Aortic smooth muscle cell (primary cell): ENCODE data around the gene ATP8B3. TPM values are rescaled to one million over a fixed set of nuclear protein-coding genes. Genes with fewer than 3 reads are reported as not detected.

Experiments used
- total RNA-seq: library from RNA; depleted of rRNA; stranded (reverse); fragments of >200 nt; gene quantifications from 2 replicates; pipeline ENCODE4 v1.2.3, GENCODE V29; 2014

The ATP8B3 gene, protein sequence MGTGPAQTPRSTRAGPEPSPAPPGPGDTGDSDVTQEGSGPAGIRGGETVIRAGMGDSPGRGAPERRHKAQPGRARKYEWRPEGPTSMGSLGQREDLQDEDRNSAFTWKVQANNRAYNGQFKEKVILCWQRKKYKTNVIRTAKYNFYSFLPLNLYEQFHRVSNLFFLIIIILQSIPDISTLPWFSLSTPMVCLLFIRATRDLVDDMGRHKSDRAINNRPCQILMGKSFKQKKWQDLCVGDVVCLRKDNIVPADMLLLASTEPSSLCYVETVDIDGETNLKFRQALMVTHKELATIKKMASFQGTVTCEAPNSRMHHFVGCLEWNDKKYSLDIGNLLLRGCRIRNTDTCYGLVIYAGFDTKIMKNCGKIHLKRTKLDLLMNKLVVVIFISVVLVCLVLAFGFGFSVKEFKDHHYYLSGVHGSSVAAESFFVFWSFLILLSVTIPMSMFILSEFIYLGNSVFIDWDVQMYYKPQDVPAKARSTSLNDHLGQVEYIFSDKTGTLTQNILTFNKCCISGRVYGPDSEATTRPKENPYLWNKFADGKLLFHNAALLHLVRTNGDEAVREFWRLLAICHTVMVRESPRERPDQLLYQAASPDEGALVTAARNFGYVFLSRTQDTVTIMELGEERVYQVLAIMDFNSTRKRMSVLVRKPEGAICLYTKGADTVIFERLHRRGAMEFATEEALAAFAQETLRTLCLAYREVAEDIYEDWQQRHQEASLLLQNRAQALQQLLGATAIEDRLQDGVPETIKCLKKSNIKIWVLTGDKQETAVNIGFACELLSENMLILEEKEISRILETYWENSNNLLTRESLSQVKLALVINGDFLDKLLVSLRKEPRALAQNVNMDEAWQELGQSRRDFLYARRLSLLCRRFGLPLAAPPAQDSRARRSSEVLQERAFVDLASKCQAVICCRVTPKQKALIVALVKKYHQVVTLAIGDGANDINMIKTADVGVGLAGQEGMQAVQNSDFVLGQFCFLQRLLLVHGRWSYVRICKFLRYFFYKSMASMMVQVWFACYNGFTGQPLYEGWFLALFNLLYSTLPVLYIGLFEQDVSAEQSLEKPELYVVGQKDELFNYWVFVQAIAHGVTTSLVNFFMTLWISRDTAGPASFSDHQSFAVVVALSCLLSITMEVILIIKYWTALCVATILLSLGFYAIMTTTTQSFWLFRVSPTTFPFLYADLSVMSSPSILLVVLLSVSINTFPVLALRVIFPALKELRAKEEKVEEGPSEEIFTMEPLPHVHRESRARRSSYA (N-terminal part only)
- 1.6 and 2.7 TPM in 2 replicates for total RNA-seq

DNA sequence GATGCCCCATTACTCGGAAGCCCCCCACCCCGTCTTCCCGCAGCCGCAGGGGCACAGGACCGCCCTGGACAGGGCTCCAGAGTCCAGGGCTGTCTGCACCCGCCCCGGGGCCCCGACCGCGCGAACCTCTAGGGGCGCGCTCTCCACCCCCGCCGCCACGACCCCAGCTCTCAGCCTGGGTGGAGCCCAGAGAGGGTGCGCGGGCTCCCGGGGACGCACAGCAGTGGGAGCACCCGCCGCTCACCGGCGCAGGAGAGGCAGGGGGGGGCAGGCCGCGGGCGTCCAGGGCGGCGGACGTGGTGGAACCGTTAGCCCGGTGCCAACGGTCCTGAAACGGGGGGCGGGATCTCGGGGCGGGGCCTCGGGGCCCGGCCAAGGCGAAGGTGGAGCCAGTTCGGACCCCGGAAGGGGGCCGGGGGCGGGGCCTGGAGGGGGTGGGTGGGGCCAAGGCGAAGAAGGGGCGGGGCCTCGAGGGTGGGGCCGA is at the start of gene ATP8B3:
TSS of gene ATP8B3 (minus strand) at position 335 of the 484 bp plus-strand sequence. CDS start 540 bp downstream, outside the sequence.

DNA sequence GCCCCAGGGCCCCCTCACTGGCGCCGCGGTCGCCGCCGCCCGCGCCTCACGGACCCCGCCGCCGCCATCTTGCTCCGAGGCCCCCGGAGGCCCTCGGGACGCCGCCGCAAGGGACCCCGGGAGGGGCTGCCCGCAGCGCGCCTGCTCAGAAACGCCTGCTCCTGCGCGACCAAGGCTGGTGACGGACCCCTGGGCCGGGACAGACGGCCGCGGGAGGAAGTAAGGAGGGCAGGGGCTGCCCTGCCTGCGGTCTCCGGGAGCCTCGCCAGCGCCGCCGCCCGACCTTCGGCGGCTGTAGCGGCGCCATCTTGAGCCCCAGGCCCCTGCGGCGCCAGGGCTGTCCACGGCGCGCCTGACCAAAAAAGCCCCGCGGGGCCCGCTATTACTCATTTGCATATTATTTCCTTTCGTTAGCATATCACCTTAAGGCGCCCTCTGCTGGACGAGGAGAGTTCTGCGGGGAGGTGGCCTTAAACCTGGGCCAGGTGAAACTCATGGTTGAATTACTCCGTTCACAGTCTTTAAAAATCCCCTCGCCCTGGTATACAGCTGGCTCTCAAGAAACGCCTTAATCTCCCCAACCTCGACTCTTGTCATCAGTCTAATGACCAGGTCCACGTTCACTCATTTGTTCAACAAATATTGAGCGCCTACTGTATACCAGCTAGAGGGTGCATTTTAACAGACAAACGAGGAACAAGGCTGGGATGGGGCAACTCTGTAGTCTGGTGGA is 36.5 kb upstream of the ATP8B3 start, which contains the start of gene REXO1:
TSS of gene REXO1 (minus strand) at position 85 of the 733 bp plus-strand sequence. CDS start 125 bp downstream, outside the sequence.

DNA sequence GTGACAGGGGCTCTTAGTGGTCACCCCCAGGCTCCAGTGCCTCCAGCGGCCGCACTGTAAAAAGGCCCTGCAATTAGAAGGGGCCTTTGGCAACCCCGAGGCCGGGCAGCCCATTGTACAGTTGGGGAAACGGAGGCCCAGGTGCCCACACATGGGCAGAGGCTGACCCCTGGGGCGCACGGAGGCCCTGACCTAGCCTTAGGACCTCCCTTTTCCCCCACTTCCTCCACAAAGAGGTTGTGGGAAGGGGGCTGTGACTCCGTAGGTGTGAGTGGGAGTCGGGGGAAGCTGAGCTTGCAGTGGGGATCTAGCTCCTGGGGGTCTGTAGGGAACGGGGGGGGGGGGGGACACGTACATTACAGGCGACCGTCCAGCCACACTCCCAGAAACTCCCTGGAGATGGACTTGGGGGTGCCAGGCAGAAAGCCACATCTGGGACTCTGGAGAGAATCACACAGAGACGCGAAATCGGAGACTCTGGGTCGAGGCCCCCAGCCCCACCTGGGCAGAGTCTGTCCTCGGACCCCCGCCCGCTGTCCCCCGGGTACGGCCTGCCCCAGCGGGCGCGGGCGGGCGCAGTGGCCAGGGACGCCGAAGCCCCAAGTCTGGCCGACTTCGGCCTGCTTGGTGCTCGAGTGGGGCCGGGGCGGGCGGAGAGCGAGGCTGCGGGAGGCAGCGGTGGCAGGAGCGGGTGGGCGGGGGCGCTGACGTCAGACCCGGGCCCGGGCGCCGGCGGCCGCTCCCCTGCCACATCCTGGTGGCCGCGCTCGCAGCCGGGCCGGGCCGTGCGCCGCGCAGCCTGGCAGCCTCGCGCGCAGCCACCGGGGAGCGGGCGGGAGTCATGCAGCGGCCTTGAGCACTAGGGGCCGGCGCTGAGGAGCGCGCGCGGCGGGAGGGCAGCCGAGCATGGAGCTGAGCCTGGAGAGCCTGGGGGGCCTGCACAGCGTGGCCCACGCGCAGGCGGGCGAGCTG is 59.0 kb downstream of the ATP8B3 start, which contains the start of gene ONECUT3:
TSS of gene ONECUT3 (plus strand) at position 750 of the 972 bp plus-strand sequence. CDS start at position 907, 157 bp downstream.

Other genes with a start within 250 kb of the ATP8B3 start
- 23.3 and 28.5 TPM in 2 replicates for gene MEX3D, start 244.0 kb downstream of the ATP8B3 start, total RNA-seq
- gene MBD3, start 219.4 kb downstream of the ATP8B3 start, total RNA-seq = 70.9 and 85.6 TPM in 2 replicates
- 72.1 and 122 TPM in 2 replicates for gene UQCR11, start 206.8 kb downstream of the ATP8B3 start, total RNA-seq
- gene TCF3, start 159.7 kb downstream of the ATP8B3 start, total RNA-seq = 34.3 and 41.2 TPM in 2 replicates
- gene ONECUT3, start 58.8 kb downstream of the ATP8B3 start, total RNA-seq = not detected in 2 replicates
- gene REXO1, start 36.2 kb upstream of the ATP8B3 start, total RNA-seq = 4.6 and 6.7 TPM in 2 replicates
- 3.2 and 3.5 TPM in 2 replicates for gene KLF16, start 51.3 kb upstream of the ATP8B3 start, total RNA-seq
- 83.9 and 92.3 TPM in 2 replicates for gene ABHD17A, start 73.2 kb upstream of the ATP8B3 start, total RNA-seq
- gene ADAT3, start 93.1 kb upstream of the ATP8B3 start, total RNA-seq = 1.5 and 1.7 TPM in 2 replicates
- 22.3 and 25.5 TPM in 2 replicates for gene SCAMP4, start 93.1 kb upstream of the ATP8B3 start, total RNA-seq
- gene CSNK1G2, start 128.9 kb upstream of the ATP8B3 start, total RNA-seq = 51.7 and 55.2 TPM in 2 replicates
- gene BTBD2, start 203.4 kb upstream of the ATP8B3 start, total RNA-seq = 31.4 and 42.0 TPM in 2 replicates
- 39.2 and 41.1 TPM in 2 replicates for gene MKNK2, start 239.0 kb upstream of the ATP8B3 start, total RNA-seq